ENCODE results near the gene GPR31. TPM values are rescaled to one million over a fixed set of nuclear protein-coding genes. Genes with fewer than 3 reads are reported as not detected.

GPR31 gene
- total and polyA plus RNA-seq, 2 of the 4 experiments (the other 2 are of a cell fraction) = not detected

GRCh38 chr6:167130008-167130677 lies 27.6 kb downstream of the GPR31 start:
- H3K4me2 ChIP-seq (ENCODE audit: low read depth, low read length) = no peak overlapping the region
- intact Hi-C loops (cut with micrococcal nuclease) = no loop called here
- BruUV-seq (replicated peaks) = no TSS peak
- no peak overlapping the region for H3K18ac ChIP-seq (ENCODE audit: low read depth, low read length)
- H3K27ac ChIP-seq (ENCODE audit: insufficient read depth, low read length) = no peak overlapping the region
- in situ Hi-C loops (cut with MboI; ENCODE audit: low sequenced_read_pairs) = no loop called here
- no peak overlapping the region for H2AK9ac ChIP-seq (replicated peaks; ENCODE audit: low read depth, low read length, poor library complexity)
- H3K14ac ChIP-seq (replicated peaks; ENCODE audit: low read depth, low read length) = no peak overlapping the region
- DNase-seq = no peak
- no peak for ATAC-seq (ENCODE audit: low read depth)
- no peak for TF ChIP-seq ELK1 (IDR thresholded peaks at IDR 0.05; ENCODE audit: borderline replicate concordance, low read depth, low read length)
- TF ChIP-seq BHLHE40 (IDR thresholded peaks at IDR 0.05; ENCODE audit: low read depth, low read length) = no peak
- TF ChIP-seq CHD1 (IDR thresholded peaks at IDR 0.05; ENCODE audit: low read depth, low read length) = no peak
- no peak for TF ChIP-seq CTCF (conservative IDR thresholded peaks at IDR 0.05; ENCODE audit: low read depth, low read length)
- no peak for TF ChIP-seq RAD21 (IDR thresholded peaks at IDR 0.05; ENCODE audit: low read length)
- no peak for TF ChIP-seq NFE2L2 (IDR thresholded peaks at IDR 0.05; ENCODE audit: low read depth, low read length)
- TF ChIP-seq RFX5 (IDR thresholded peaks at IDR 0.05; ENCODE audit: low read depth, low read length) = no peak
- no peak for TF ChIP-seq MAZ (IDR thresholded peaks at IDR 0.05; ENCODE audit: borderline replicate concordance, low read depth, low read length)
- TF ChIP-seq USF2 (IDR thresholded peaks at IDR 0.05; ENCODE audit: low read depth, low read length) = no peak
- no peak for TF ChIP-seq FOS (IDR thresholded peaks at IDR 0.05; ENCODE audit: low read depth, low read length)
- no peak for TF ChIP-seq POLR2A (IDR thresholded peaks at IDR 0.05; ENCODE audit: low read depth, low read length)
- no peak for TF ChIP-seq CEBPB (IDR thresholded peaks at IDR 0.05; ENCODE audit: low read depth, low read length)
- no peak for TF ChIP-seq RCOR1 (IDR thresholded peaks at IDR 0.05; ENCODE audit: insufficient replicate concordance, low read length)
- no peak for TF ChIP-seq MAFK (IDR thresholded peaks at IDR 0.05; ENCODE audit: low read depth, low read length)
- TF ChIP-seq SMC3 (IDR thresholded peaks at IDR 0.05; ENCODE audit: low read depth, low read length) = no peak
- no peak for TF ChIP-seq MXI1 (IDR thresholded peaks at IDR 0.05; ENCODE audit: borderline replicate concordance, low read depth, low read length)
- no peaks in the 10 kb centered on the region for H3K9me1 ChIP-seq (ENCODE audit: insufficient read depth, low read length)
- no peak overlapping the region for H4K91ac ChIP-seq (ENCODE audit: insufficient read depth, low read depth, low read length)
- H2BK120ac ChIP-seq (ENCODE audit: low read depth, low read length) = no peak overlapping the region
- H4K5ac ChIP-seq (ENCODE audit: low read depth, low read length) = no peak overlapping the region
- H3K56ac ChIP-seq (ENCODE audit: extremely low read depth, insufficient read depth, low read length) = no peak overlapping the region
- dilution Hi-C loops (cut with HindIII; ENCODE audit: low sequenced_read_pairs, unreplicated experiment) = no loop called here
- H2BK15ac ChIP-seq (ENCODE audit: low read depth, low read length) = no peak overlapping the region
- H2AK5ac ChIP-seq (ENCODE audit: low read depth, low read length) = no peak overlapping the region
- WGBS, 2 experiments (ENCODE audit: extremely low coverage in 2 of 2, insufficient read length in 1 of 2) = no CpG with 5 or more reads among the region's 6 CpGs
- H3K27me3 ChIP-seq (ENCODE audit: control insufficient read depth, insufficient read depth, low read length) = no peaks in the 10 kb centered on the region
- H3K79me1 ChIP-seq (ENCODE audit: low read depth in 1 of 2, low read length in 2 of 2) = no peaks in the 10 kb centered on the region
- no peak overlapping the region for H4K8ac ChIP-seq (ENCODE audit: low read depth in 2 of 2, low read length in 2 of 2)
- H3K4ac ChIP-seq (ENCODE audit: low read depth, low read length) = no peak overlapping the region
- ChIA-PET POLR2A (ENCODE audit: unreplicated experiment) (no interaction called here), CTCF (no interaction called here)
- H3K9me3 ChIP-seq (ENCODE audit: control insufficient read depth, insufficient read depth, low read length) = peaks cover 16% of the 10 kb centered on the region
- H3K4me1 ChIP-seq (ENCODE audit: control insufficient read depth, insufficient read depth, low read length) = no peaks in the 10 kb centered on the region
- H2BK5ac ChIP-seq (ENCODE audit: low read depth, low read length, poor library complexity, severe bottlenecking) = no peak overlapping the region
- no peaks in the 10 kb centered on the region for H3K36me3 ChIP-seq (ENCODE audit: control insufficient read depth, insufficient read depth, low read length)
- no peak overlapping the region for H3K4me3 ChIP-seq (ENCODE audit: insufficient read depth, low read depth, low read length)
- no peak overlapping the region for H2BK20ac ChIP-seq (ENCODE audit: low read depth, low read length)
- no peak overlapping the region for H3K23ac ChIP-seq (ENCODE audit: low read depth, low read length)
- H3K9ac ChIP-seq (ENCODE audit: low read depth, low read length) = no peak overlapping the region
- no peaks in the 10 kb centered on the region for H4K20me1 ChIP-seq (ENCODE audit: insufficient read depth, low read length)
- H2AFZ ChIP-seq (replicated peaks; ENCODE audit: low read length, poor library complexity) = no peak overlapping the region
